ENCODE results near the gene AMOTL1. TPM values are rescaled to one million over a fixed set of nuclear protein-coding genes. Genes with fewer than 3 reads are reported as not detected.

The AMOTL1 gene
- total RNA-seq, 4 donors from 2014 or later, result 47.2 to 91.6 (median 66.9) TPM

DNA sequence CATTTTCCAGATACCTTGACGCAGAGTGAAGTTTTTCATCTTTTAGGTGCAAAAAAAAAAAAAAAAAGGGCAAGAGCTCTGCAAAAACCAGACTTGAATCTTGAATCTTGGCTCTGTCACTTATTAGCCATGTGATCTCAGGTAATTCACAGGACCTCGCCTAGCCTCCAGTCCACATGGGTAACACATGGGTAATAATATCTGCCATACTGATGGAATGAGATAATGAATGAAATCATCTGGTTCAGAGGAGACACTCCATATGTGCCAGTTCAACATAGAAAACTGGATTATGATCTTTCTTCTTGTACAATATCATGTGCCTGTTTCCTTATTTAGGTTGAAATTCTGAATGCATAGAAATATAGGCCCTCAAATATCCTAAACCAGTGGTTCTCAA, 8.6 kb upstream of the AMOTL1 start:
- H3K27me3 ChIP-seq, result no peaks in the 10 kb centered on the region
- H3K36me3 ChIP-seq, result no peaks in the 10 kb centered on the region
- DNase-seq, result no peak
- intact Hi-C loops (cut with DNase I), result no loop called here
- TF ChIP-seq CTCF (IDR thresholded peaks at IDR 0.05), result no peak
- H3K4me1 ChIP-seq, result peaks cover 0 to 18% (median 0%) of the 10 kb centered on the region in 3 donors
- H3K4me3 ChIP-seq, result no peak overlapping the region
- H3K9me3 ChIP-seq, result no peaks in the 10 kb centered on the region
- H3K27ac ChIP-seq, result no peak overlapping the region
- 82 to 90% methylated on average over 2 of the region's 2 CpGs for WGBS, 2 donors

DNA sequence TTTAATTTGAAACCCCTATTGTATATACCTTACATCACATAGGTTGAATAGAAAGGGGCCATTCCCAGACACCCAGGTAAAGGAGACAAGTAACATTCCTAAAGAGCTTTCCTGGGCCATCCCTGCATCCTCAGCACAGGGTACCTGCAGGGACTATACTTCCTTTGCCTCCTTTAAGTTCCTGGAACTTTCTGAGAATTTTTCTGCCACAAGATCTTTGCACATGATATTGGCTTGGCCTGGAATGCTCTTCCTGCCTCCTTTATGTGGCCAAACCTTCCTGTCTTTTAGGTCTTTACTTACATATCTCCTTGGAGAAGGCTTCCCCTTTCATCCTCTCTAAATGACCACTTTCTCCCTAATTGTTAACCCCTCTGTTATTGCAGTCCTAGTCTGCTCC, 7.9 kb upstream of the AMOTL1 start:
- Histone ChIP-seq H3K36me3 (no peaks in the 10 kb centered on the region), H3K9me3 (no peaks in the 10 kb centered on the region), H3K4me3 (no peak overlapping the region), H3K4me1 (peaks cover 0 to 17% (median 0%) of the 10 kb centered on the region in 3 donors), H3K27me3 (no peaks in the 10 kb centered on the region), H3K27ac (no peak overlapping the region)
- no peak for TF ChIP-seq CTCF (IDR thresholded peaks at IDR 0.05)
- no peak for TF ChIP-seq POLR2A (IDR thresholded peaks at IDR 0.05)
- no peak for DNase-seq
- intact Hi-C loops (cut with DNase I), result no loop called here

- peaks cover 0 to 29% (median 9%) of the 10 kb centered on the region in 3 donors for H3K4me1 ChIP-seq
- H3K36me3 ChIP-seq, result no peaks in the 10 kb centered on the region
- H3K27me3 ChIP-seq, result no peaks in the 10 kb centered on the region
- no peak for DNase-seq
- WGBS, 2 donors, result 83 to 94% methylated on average over 1 of the region's 1 CpG
- H3K4me3 ChIP-seq, result no peak overlapping the region
- peak overlapping the region in 3 of 4 donors; percentile 35 to 59 (median 56) for H3K27ac ChIP-seq
- TF ChIP-seq POLR2A (IDR thresholded peaks at IDR 0.05) (no peak), CTCF (IDR thresholded peaks at IDR 0.05) (peak in 3 of 6 experiments; percentile 31 to 46 (median 35))
- no peaks in the 10 kb centered on the region for H3K9me3 ChIP-seq
- intact Hi-C loops (cut with DNase I), result no loop called here
Observed at GRCh38 chr11:94762208-94762607, 5.9 kb upstream of the AMOTL1 start.

DNA sequence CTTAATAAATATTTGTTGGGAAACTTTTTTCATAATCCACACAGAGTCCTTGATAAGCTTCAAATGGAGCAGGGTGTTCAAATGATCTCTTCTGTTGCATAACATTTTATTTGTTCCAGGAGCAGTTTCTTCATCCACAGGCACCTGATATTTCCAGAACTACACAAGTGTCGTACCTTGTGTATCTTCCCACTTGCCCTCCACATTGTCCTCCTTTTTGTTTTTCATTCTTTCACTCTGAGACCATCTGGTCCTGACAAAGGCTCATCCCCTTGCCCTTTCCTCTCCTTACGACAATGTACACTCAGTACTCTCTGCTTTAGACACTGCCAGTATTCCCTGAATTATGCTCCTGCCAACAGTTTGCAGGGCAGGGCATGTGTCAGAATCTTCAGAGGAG, 5.2 kb upstream of the AMOTL1 start:
- no peak for DNase-seq
- TF ChIP-seq CTCF (IDR thresholded peaks at IDR 0.05), result no peak
- no peak for TF ChIP-seq POLR2A (IDR thresholded peaks at IDR 0.05)
- intact Hi-C loops (cut with DNase I), result no loop called here
- WGBS, 2 donors, result 81 to 91% methylated on average over 2 of the region's 2 CpGs
- peaks cover 0 to 37% (median 17%) of the 10 kb centered on the region in 3 donors for H3K4me1 ChIP-seq
- no peaks in the 10 kb centered on the region for H3K36me3 ChIP-seq
- H3K9me3 ChIP-seq, result no peaks in the 10 kb centered on the region
- no peak overlapping the region for H3K4me3 ChIP-seq
- no peaks in the 10 kb centered on the region for H3K27me3 ChIP-seq
- H3K27ac ChIP-seq, result peak overlapping the region in 3 of 4 donors; percentile 35 to 59 (median 56)

DNA sequence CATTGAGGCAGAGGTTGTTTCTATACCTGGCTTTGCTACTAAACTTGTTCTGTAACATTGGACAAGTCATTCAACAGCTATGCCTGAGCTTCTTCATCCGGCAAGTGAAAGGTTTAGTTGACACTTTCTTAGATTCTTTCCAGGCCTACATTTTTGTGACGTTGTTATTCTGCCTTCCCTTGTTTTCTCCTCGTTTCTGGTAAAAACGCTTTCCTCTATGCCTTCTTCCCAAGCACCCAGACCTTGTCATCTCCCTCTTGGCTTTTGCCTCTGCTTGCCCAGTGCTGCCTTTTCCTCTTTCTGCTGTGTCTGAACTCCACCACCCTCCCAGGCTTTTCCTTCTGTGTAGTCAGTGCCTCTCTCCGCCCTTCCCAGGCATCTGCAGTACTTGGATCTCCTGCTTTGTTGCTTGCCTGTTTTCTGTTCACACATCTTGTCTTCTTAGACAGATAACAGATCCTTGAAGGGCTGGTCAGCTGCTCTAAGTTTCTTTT, 1.4 kb upstream of the AMOTL1 start:
- Histone ChIP-seq H3K4me1 (peaks cover 0 to 64% (median 26%) of the 10 kb centered on the region in 3 donors), H3K9me3 (no peaks in the 10 kb centered on the region), H3K36me3 (no peaks in the 10 kb centered on the region), H3K27ac (peak overlapping the region; percentile 93 to 99 (median 95)), H3K4me3 (peak overlapping the region in 1 of 4 donors; percentile 89), H3K27me3 (no peaks in the 10 kb centered on the region)
- DNase-seq, result no peak
- TF ChIP-seq CTCF (IDR thresholded peaks at IDR 0.05) (no peak), POLR2A (IDR thresholded peaks at IDR 0.05) (no peak)
- 30 to 37% methylated on average over 5 of the region's 5 CpGs for WGBS, 2 donors
- intact Hi-C loops (cut with DNase I), result no loop called here

Measured in esophagus squamous epithelium (tissue), 5 donors.